ENCODE data around the gene HOXD4.

HOXD4 gene

DNA sequence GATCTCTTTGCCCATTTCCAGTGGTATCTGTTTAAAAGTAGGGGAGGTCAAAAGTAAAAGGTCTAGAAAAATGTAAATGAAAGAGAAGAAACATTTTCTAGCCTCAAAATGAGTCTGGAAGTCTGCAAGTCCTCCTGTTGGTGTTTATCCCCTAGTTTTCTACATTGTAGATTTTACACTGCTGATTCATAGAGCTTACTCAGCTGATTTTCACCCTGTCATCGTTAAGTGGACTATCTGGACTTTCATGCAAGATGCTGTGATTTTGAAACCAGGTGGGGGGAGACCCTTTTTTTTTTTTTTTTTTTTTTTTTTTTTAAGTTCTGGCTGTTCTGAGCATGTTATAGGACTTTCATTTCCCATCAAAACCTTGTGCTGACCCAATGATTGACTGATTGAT, 16.0 kb downstream of the HOXD4 start:
- TF ChIP-seq, protein P1, sequence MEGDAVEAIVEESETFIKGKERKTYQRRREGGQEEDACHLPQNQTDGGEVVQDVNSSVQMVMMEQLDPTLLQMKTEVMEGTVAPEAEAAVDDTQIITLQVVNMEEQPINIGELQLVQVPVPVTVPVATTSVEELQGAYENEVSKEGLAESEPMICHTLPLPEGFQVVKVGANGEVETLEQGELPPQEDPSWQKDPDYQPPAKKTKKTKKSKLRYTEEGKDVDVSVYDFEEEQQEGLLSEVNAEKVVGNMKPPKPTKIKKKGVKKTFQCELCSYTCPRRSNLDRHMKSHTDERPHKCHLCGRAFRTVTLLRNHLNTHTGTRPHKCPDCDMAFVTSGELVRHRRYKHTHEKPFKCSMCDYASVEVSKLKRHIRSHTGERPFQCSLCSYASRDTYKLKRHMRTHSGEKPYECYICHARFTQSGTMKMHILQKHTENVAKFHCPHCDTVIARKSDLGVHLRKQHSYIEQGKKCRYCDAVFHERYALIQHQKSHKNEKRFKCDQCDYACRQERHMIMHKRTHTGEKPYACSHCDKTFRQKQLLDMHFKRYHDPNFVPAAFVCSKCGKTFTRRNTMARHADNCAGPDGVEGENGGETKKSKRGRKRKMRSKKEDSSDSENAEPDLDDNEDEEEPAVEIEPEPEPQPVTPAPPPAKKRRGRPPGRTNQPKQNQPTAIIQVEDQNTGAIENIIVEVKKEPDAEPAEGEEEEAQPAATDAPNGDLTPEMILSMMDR (IDR thresholded peaks at IDR 0.05; ENCODE audit: low read depth, low read length): no peak
- no peak overlapping the region for H3K4me3 ChIP-seq (ENCODE audit: low read depth, low read length)
- DNase-seq (ENCODE audit: low read depth, low spot score): no peak
- in situ Hi-C loops (cut with HindIII; ENCODE audit: low sequenced_read_pairs): no loop called here

GRCh38 chr2:176169181-176169580, 17.8 kb downstream of the HOXD4 start:
- DNase-seq (ENCODE audit: low read depth, low spot score): no peak
- in situ Hi-C loops (cut with HindIII; ENCODE audit: low sequenced_read_pairs): no loop called here
- H3K4me3 ChIP-seq (ENCODE audit: low read depth, low read length): no peak overlapping the region
- TF ChIP-seq, protein P1 (IDR thresholded peaks at IDR 0.05; ENCODE audit: low read depth, low read length): no peak

DNA sequence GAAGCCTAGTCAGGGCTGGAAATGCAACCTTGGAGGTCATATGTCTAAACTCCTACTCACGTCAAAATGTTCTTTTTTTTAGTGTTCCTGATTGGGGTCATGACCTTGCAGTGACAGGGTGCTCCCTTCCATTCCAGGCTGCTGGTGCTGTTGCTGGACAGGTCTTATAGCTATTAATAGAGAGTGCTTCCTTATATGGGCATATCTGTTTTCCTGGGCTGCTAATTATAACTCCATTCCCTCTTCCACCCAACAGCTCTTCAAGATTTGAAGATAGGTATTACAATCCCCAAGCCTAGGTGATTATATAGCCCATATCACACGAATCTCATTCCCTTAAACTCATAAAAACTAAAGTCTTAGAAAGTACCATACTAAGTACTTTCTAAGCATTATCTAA, 18.4 kb downstream of the HOXD4 start:
- in situ Hi-C loops (cut with HindIII; ENCODE audit: low sequenced_read_pairs): no loop called here
- TF ChIP-seq, protein P1 (IDR thresholded peaks at IDR 0.05; ENCODE audit: low read depth, low read length): no peak
- no peak overlapping the region for H3K4me3 ChIP-seq (ENCODE audit: low read depth, low read length)
- DNase-seq (ENCODE audit: low read depth, low spot score): no peak

DNA sequence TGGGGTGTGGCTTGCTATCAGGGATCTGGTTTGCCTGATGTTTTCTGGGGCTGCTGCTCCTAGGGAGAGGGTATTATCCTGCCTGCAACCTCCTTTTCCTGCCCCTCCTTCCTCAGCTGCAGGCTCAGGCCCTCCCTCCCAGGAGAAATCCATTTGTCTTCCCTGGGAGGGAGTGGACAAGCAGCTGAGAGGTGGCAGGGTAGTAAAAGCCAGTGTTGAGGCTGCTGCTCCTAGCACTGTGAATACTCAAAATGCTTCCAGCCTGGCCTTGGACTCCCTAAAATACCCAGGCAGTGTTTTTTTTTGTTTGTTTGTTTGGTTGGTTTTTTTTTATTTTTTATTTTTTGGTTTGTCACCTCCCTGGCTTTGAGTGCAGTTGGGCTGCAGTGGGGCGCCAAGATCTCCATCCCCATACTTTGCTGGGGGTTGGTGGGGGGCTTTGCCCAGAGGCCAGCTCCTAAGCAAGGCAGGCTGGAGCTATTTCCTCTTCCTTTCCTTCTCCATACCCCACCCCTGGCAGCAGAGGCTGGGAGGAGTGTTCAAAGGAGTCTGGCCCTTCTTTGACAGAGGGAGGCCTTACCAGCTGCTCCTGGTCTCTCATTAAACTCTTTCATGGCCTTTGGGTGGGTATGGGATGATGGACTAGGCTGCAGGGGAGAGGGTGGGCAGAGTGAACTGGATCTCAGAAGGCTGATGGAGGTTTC, 19.4 kb downstream of the HOXD4 start:
- in situ Hi-C loops (cut with HindIII; ENCODE audit: low sequenced_read_pairs): no loop called here
- no peak overlapping the region for H3K4me3 ChIP-seq (ENCODE audit: low read depth, low read length)
- TF ChIP-seq, protein P1 (IDR thresholded peaks at IDR 0.05; ENCODE audit: low read depth, low read length): no peak
- no peak for DNase-seq (ENCODE audit: low read depth, low spot score)

DNA sequence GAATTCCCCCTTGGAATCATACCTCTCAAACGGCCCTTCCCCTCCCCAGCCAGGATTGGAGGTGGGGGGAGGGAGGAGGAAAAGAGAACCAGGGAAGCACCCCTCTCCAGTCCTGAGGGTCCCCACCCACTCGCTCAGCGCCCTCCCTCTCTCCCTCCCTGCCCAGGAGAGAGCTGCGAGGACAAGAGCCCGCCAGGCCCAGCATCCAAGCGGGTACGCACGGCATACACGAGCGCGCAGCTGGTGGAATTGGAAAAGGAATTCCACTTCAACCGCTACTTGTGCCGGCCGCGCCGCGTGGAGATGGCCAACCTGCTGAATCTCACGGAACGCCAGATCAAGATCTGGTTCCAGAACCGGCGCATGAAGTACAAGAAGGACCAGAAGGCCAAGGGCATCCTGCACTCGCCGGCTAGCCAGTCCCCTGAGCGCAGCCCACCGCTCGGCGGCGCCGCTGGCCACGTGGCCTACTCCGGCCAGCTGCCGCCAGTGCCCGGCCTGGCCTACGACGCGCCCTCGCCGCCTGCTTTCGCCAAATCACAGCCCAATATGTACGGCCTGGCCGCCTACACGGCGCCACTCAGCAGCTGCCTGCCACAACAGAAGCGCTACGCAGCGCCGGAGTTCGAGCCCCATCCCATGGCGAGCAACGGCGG, 20.1 kb downstream of the HOXD4 start:
- no peak for DNase-seq (ENCODE audit: low read depth, low spot score)
- in situ Hi-C loops (cut with HindIII; ENCODE audit: low sequenced_read_pairs): no loop called here
- no peak overlapping the region for H3K4me3 ChIP-seq (ENCODE audit: low read depth, low read length)
- TF ChIP-seq, protein P1 (IDR thresholded peaks at IDR 0.05; ENCODE audit: low read depth, low read length): no peak

- TF ChIP-seq, protein P1 (IDR thresholded peaks at IDR 0.05; ENCODE audit: low read depth, low read length): no peak
- no peak overlapping the region for H3K4me3 ChIP-seq (ENCODE audit: low read depth, low read length)
- in situ Hi-C loops (cut with HindIII; ENCODE audit: low sequenced_read_pairs): no loop called here
- no peak for DNase-seq (ENCODE audit: low read depth, low spot score)
Measured at GRCh38 chr2:176172007-176172894, 20.9 kb downstream of the HOXD4 start.

Data from astrocyte of the spinal cord (primary cell).